HCT116 (cell line): ENCODE data around the gene ARL13B. TPM values are rescaled to one million over a fixed set of nuclear protein-coding genes. Genes with fewer than 3 reads are reported as not detected.

Source experiments
- ATAC-seq: fragments of 200-7000 bp; cut with Tn5 transposase; 2 replicates; pipeline ENCODE4 v1.9.1; 2020; ENCODE audit warnings: mild to moderate bottlenecking, moderate library complexity
- BruUV-seq: library from RNA; stranded (reverse); fragments of 400-500 nt; replicated peaks from 2 replicates; lab custom pipeline; 2021; lab: Mats Ljungman, UMichigan
- CTCF ChIA-PET: fragments of 300-600 bp; sonication (Branson Sonifier 250); formaldehyde crosslinking; loops from one replicate; lab custom pipeline; 2021; ENCODE audit warnings: antibody characterized with exemption; lab: Charles Lee
- POLR2A ChIA-PET: fragments of 300-600, 350-600 bp; sonication (Branson Sonifier 250); formaldehyde crosslinking; loops from one replicate; lab custom pipeline; 2021; ENCODE audit warnings: antibody characterized with exemption; lab: Charles Lee
- RAD21 ChIA-PET, 2 experiments: fragments of 300-600 bp; sonication (Branson Sonifier 250); formaldehyde crosslinking; loops; one replicate each; lab custom pipeline; 2023; ENCODE audit warnings: low total read pairs in 2 of 2; ENCODE audit not compliant: uncharacterized antibody in 2 of 2, unreplicated experiment in 2 of 2, low non-redundant PET in 1 of 2; lab: Charles Lee
- DNase-seq: peaks from one replicate; pipeline ENCODE4 v3.0.0-alpha.2; 2010; ENCODE audit warnings: low read depth, low spot score
- H2AFZ ChIP-seq: fragments of 200-600 bp; shearing (Covaris generic), sonication (generic); 2 replicates; pipeline ENCODE4 v1.6.1; 2017; ENCODE audit warnings: low read depth, mixed run types, mixed read lengths, antibody characterized with exemption, low read length; ENCODE audit not compliant: poor library complexity, severe bottlenecking
- H3K27ac ChIP-seq: 2 replicates; pipeline ENCODE4 v1.5.1; 2012; ENCODE audit warnings: low read depth, low read length
- H3K27me3 ChIP-seq: fragments of 200-600 bp; sonication (generic); 2 replicates; pipeline ENCODE4 v1.6.1; 2016; ENCODE audit warnings: mixed run types, low read length, mixed read lengths; ENCODE audit not compliant: insufficient read depth
- H3K36me3 ChIP-seq, 2 experiments: fragments of 200-500 bp in 1 of 2; fragments of 200-600 bp in 1 of 2; sonication (Bioruptor generic) in 1 of 2; sonication (generic) in 1 of 2; 2 replicates each; pipeline versions ENCODE4 v1.5.1 to v1.6.1; 2014 to 2016; ENCODE audit warnings: low read length in 2 of 2, inconsistent platforms in 1 of 2, mixed read lengths in 1 of 2, mixed run types in 1 of 2; ENCODE audit not compliant: insufficient read depth in 2 of 2, control insufficient read depth in 1 of 2
- H3K4me1 ChIP-seq, 2 experiments: fragments of 200-600 bp in 1 of 2; sonication (generic) in 1 of 2; 2 replicates each; pipeline versions ENCODE4 v1.5.1 to v1.6.1; 2012 to 2017; ENCODE audit warnings: low read length in 2 of 2, inconsistent platforms in 1 of 2, mild to moderate bottlenecking in 1 of 2, mixed read lengths in 1 of 2, mixed run types in 1 of 2, moderate library complexity in 1 of 2; ENCODE audit not compliant: insufficient read depth in 2 of 2, control insufficient read depth in 1 of 2
- H3K4me2 ChIP-seq: fragments of 200-600 bp; sonication (generic); 2 replicates; pipeline ENCODE4 v1.6.1; 2017; ENCODE audit warnings: mixed run types, low read length, mixed read lengths
- H3K4me3 ChIP-seq, 2 experiments: fragments of 200-600 bp in 1 of 2; sonication (generic) in 1 of 2; replicated peaks in 1 of 2; 2 replicates each; pipeline ENCODE4 v1.5.1; 2011 to 2016; ENCODE audit warnings: low read length in 2 of 2, control low read depth in 1 of 2, low read depth in 1 of 2, mild to moderate bottlenecking in 1 of 2, mixed read lengths in 1 of 2, mixed run types in 1 of 2
- H3K79me2 ChIP-seq: fragments of 200-600 bp; sonication (generic); 2 replicates; pipeline ENCODE4 v1.6.1; 2017; ENCODE audit warnings: mild to moderate bottlenecking, mixed run types, low read length, moderate library complexity, mixed read lengths; ENCODE audit not compliant: insufficient read depth
- H3K9ac ChIP-seq: fragments of 200-600 bp; sonication (generic); 2 replicates; pipeline ENCODE4 v1.6.1; 2016; ENCODE audit warnings: low read length, mixed read lengths
- H3K9me2 ChIP-seq: fragments of 200-600 bp; sonication (generic), shearing (Covaris generic); 2 replicates; pipeline ENCODE4 v1.6.1; 2017; ENCODE audit warnings: mixed run types, mild to moderate bottlenecking, moderate library complexity; ENCODE audit not compliant: insufficient read depth
- H3K9me3 ChIP-seq, 2 experiments: fragments of 200-500 bp in 1 of 2; fragments of 200-600 bp in 1 of 2; sonication (Bioruptor generic) in 1 of 2; sonication (generic) in 1 of 2; 2 replicates each; pipeline ENCODE4 v1.6.1; 2014 to 2017; ENCODE audit warnings: low read length in 2 of 2, mixed read lengths in 2 of 2, inconsistent platforms in 1 of 2, low read depth in 1 of 2, mild to moderate bottlenecking in 1 of 2, mixed run types in 1 of 2, moderate library complexity in 1 of 2; ENCODE audit not compliant: control insufficient read depth in 1 of 2, insufficient read depth in 1 of 2
- H4K20me1 ChIP-seq: fragments of 200-600 bp; sonication (generic), shearing (Covaris generic); 2 replicates; pipeline ENCODE4 v1.6.1; 2017; ENCODE audit warnings: mixed run types, mild to moderate bottlenecking, moderate library complexity; ENCODE audit not compliant: insufficient read depth
- ATF3 ChIP-seq: IDR thresholded peaks from 2 replicates; pipeline ENCODE4 v1.6.1; 2012
- CBX3 ChIP-seq: IDR thresholded peaks from 2 replicates; pipeline ENCODE4 v1.6.1; 2012; ENCODE audit warnings: low read depth
- CTCF ChIP-seq, 3 experiments: fragments of 200-600 bp in 1 of 3; sonication (generic) in 1 of 3; IDR thresholded peaks in 2 of 3; conservative IDR thresholded peaks in 1 of 3; 2 replicates each; pipeline ENCODE4 v1.5.1; 2012 to 2017; ENCODE audit warnings: low read depth in 2 of 3, low read length in 2 of 3, antibody characterized with exemption in 1 of 3, borderline replicate concordance in 1 of 3, control low read depth in 1 of 3, mild to moderate bottlenecking in 1 of 3, mixed read lengths in 1 of 3, mixed run types in 1 of 3, moderate library complexity in 1 of 3; ENCODE audit not compliant: insufficient read depth in 1 of 3
- EGR1 ChIP-seq: IDR thresholded peaks from 2 replicates; pipeline ENCODE4 v1.6.1; 2012; ENCODE audit warnings: low read depth
- ELF1 ChIP-seq: IDR thresholded peaks from 2 replicates; pipeline ENCODE4 v1.6.1; 2012; ENCODE audit warnings: low read depth, borderline replicate concordance
- EZH2phosphoT487 ChIP-seq: fragments of 200-600 bp; IDR thresholded peaks from 2 replicates; pipeline ENCODE4 v1.6.1; 2018; ENCODE audit warnings: antibody characterized with exemption, borderline replicate concordance
- FOSL1 ChIP-seq: IDR thresholded peaks from 2 replicates; pipeline ENCODE4 v1.6.1; 2012; ENCODE audit warnings: low read depth
- JUND ChIP-seq: IDR thresholded peaks from 2 replicates; pipeline ENCODE4 v1.6.1; 2012
- MAX ChIP-seq: IDR thresholded peaks from 2 replicates; pipeline ENCODE4 v1.6.1; 2012
- POLR2A ChIP-seq: IDR thresholded peaks from 2 replicates; pipeline ENCODE4 v1.7.0; 2011; ENCODE audit warnings: borderline replicate concordance; ENCODE audit not compliant: insufficient read depth, insufficient read length; ENCODE audit errors: extremely low read depth
- POLR2AphosphoS5 ChIP-seq: IDR thresholded peaks from 2 replicates; pipeline ENCODE4 v1.6.1; 2011; ENCODE audit warnings: mild to moderate bottlenecking, low read depth, low read length, moderate library complexity
- SIN3A ChIP-seq: IDR thresholded peaks from 2 replicates; pipeline ENCODE4 v1.6.1; 2012; ENCODE audit warnings: low read depth
- SP1 ChIP-seq: IDR thresholded peaks from 2 replicates; pipeline ENCODE4 v1.6.1; 2012; ENCODE audit warnings: low read depth
- TCF7L2 ChIP-seq: IDR thresholded peaks from 2 replicates; pipeline ENCODE4 v1.7.0; 2011; ENCODE audit warnings: borderline replicate concordance, inconsistent platforms; ENCODE audit not compliant: insufficient read depth, insufficient read length; ENCODE audit errors: extremely low read depth
- YY1 ChIP-seq: IDR thresholded peaks from 2 replicates; pipeline ENCODE4 v1.6.1; 2011; ENCODE audit warnings: low read length, low read depth, moderate library complexity, mild to moderate bottlenecking; ENCODE audit not compliant: insufficient replicate concordance; ENCODE audit errors: extremely low read depth
- ZBTB33 ChIP-seq: IDR thresholded peaks from 2 replicates; pipeline ENCODE4 v1.6.1; 2011; ENCODE audit warnings: mild to moderate bottlenecking, low read length, moderate library complexity; ENCODE audit not compliant: insufficient replicate concordance; ENCODE audit errors: extremely low read depth
- ZFX ChIP-seq: fragments of 450-650 bp; IDR thresholded peaks from 2 replicates; pipeline ENCODE4 v1.6.1; 2017
- ZNF274 ChIP-seq: fragments of 200-500 bp; sonication (Bioruptor generic); IDR thresholded peaks from 2 replicates; pipeline ENCODE4 v1.6.1; 2014; ENCODE audit warnings: mild to moderate bottlenecking, low read depth, low read length, inconsistent platforms
- intact Hi-C: fragments of 100-400 bp; cut with micrococcal nuclease; formaldehyde crosslinking; loops from 2 replicates; pipeline ENCODE4 v1.10.0; 2022
- total RNA-seq: library from RNA; stranded (reverse); gene quantifications from one replicate; pipeline ENCODE4 v1.2.1, GENCODE V29; 2021; ENCODE audit not compliant: unreplicated experiment

ARL13B gene
- total RNA-seq, 1 experiment from 2014 or later = 8.2 TPM

GRCh38 chr3:94093151-94093550, 113.2 kb downstream of the ARL13B start:
- no peaks in the 10 kb centered on the region for H3K9me3 ChIP-seq
- H3K27ac ChIP-seq = no peak overlapping the region
- BruUV-seq = no TSS peak
- ChIA-PET CTCF (no interaction called here), POLR2A (no interaction called here), RAD21 (no interaction called here)
- no peaks in the 10 kb centered on the region for H3K27me3 ChIP-seq
- no peak overlapping the region for H3K4me3 ChIP-seq
- H3K79me2 ChIP-seq = no peaks in the 10 kb centered on the region
- no peak for DNase-seq
- intact Hi-C loops = no loop called here
- no peak for ATAC-seq
- no peaks in the 10 kb centered on the region for H3K9me2 ChIP-seq
- H3K9ac ChIP-seq = no peak overlapping the region
- H3K36me3 ChIP-seq = peaks cover 3 to 12% of the 10 kb centered on the region in 2 experiments; a peak in 2 of 4 replicates
- H4K20me1 ChIP-seq = no peaks in the 10 kb centered on the region
- TF ChIP-seq EZH2phosphoT487 (no peak), ZNF274 (no peak), TCF7L2 (no peak), ZFX (no peak), SIN3A (no peak), CBX3 (no peak), EGR1 (no peak)
- no peaks in the 10 kb centered on the region for H3K4me1 ChIP-seq
- H3K4me2 ChIP-seq = no peak overlapping the region
- no peak overlapping the region for H2AFZ ChIP-seq

- Histone ChIP-seq H3K79me2 (no peaks in the 10 kb centered on the region), H3K4me3 (no peak overlapping the region), H3K9ac (no peak overlapping the region), H2AFZ (no peak overlapping the region), H3K27ac (no peak overlapping the region), H3K27me3 (no peaks in the 10 kb centered on the region), H3K4me2 (no peak overlapping the region), H3K9me3 (no peaks in the 10 kb centered on the region), H3K36me3 (peaks cover 3 to 12% of the 10 kb centered on the region in 2 experiments; a peak in 2 of 4 replicates), H3K9me2 (no peaks in the 10 kb centered on the region), H3K4me1 (no peaks in the 10 kb centered on the region), H4K20me1 (no peaks in the 10 kb centered on the region)
- BruUV-seq = no TSS peak
- ATAC-seq (no peak), DNase-seq (no peak)
- intact Hi-C loops = no loop called here
- ChIA-PET CTCF (interaction anchor here (0.6 kb wide), 1 partner anchor 58 kb away, joined by 4 read pairs; no protein-coding TSS in a partner anchor), RAD21 (no interaction called here), POLR2A (no interaction called here)
- no peak for TF ChIP-seq ATF3
- TF ChIP-seq POLR2AphosphoS5 = no peak
- no peak for TF ChIP-seq FOSL1
- no peak for TF ChIP-seq EZH2phosphoT487
- TF ChIP-seq SP1 = no peak
- no peak for TF ChIP-seq YY1
- no peak for TF ChIP-seq JUND
- TF ChIP-seq ZBTB33 = no peak
- TF ChIP-seq MAX = no peak
- TF ChIP-seq TCF7L2 = no peak
- TF ChIP-seq ELF1 = no peak
- TF ChIP-seq CTCF (IDR thresholded peaks at IDR 0.05 in 2 of 3, conservative IDR thresholded peaks at IDR 0.05 in 1 of 3; ENCODE audit: borderline replicate concordance in 1 of 3, insufficient read depth in 1 of 3, low read depth in 2 of 3, low read length in 2 of 3) = no peak
- TF ChIP-seq POLR2A = no peak
- TF ChIP-seq SIN3A = no peak
- TF ChIP-seq ZFX = no peak
These were observed 115.2 kb downstream of the ARL13B start for GRCh38 chr3:94095111-94095510.
